Stimulated activated CD4-positive, alpha-beta T cell treated with anti-CD3 and anti-CD28 coated beads, Interleukin-15, amount 100 ng/mL, for 1 hour (primary cell): ENCODE results near the gene SLC25A38.
"Not testable (repeated sequence)": the region's sequence is repeated elsewhere in the genome, so short reads cannot be mapped to it uniquely, and the experiment has no call there.

Experiments
- DNase-seq, 2 donors: peaks; one replicate each; pipeline ENCODE4 v3.0.0-alpha.2; 2020; ENCODE audit warnings: low read depth in 1 of 2, low spot score in 1 of 2

SLC25A38 gene, protein sequence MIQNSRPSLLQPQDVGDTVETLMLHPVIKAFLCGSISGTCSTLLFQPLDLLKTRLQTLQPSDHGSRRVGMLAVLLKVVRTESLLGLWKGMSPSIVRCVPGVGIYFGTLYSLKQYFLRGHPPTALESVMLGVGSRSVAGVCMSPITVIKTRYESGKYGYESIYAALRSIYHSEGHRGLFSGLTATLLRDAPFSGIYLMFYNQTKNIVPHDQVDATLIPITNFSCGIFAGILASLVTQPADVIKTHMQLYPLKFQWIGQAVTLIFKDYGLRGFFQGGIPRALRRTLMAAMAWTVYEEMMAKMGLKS

DNA sequence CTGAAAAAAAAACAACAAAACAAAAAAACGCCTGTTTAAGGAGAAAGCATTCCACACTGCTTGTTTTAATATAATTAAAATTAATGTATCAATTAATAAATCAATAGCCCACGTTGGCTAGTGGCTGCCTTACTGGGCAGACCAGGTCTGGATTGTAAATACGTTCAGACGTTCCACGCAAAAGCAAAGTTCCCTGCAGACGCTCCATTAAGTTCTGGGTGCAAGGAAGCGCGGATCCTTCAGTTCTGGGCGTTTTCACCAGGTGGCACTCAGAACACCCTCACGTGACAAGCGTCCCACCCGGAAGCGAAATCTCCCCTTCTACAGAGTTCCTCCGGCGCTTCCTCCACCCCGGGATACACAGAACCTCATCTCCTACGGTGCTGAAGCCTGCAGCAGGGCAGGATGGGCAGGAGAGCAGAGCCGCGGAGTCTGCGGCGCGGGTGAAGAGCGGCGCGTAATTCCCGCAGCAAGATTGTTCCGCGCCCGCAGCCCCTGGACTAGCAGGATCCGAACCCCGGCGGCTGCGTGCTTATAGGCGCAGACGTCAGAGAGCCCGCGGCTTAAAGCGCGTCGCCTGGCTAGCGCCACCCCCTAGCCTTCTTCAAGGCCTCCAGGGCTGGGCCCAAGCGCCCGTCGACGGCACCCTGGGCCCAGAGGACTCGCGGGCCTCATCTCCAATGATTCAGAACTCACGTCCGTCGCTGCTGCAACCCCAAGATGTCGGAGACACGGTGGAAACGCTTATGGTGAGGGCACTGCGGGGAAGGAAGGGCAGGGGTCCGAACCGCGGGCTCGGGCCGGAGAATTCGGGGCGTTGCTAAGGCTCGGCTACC lies at the start of gene SLC25A38:
Gene SLC25A38, plus strand, starts transcription at position 326 of the 836 bp plus-strand sequence. Its CDS starts 355 bp downstream, at position 681.
- peak; percentile 48 to 59 for DNase-seq

DNA sequence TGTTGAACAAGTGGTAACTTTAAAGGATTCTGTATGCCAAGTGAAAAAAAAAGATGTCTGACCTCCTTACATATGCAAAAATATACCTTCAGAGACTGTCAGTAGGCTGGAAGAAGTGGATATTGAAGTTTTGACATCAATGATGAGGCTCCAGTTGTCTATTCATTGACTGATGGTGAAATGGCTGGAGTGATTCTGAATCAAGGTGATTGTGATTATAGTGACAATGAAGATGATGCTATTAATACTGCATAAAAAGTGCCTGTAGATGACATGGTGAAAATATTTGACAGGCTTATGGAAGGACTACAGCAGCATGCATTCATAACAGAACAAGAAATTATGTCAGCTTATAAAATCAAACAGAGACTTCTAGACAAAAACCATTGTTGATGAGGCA lies 49.6 kb upstream of the SLC25A38 start:
- no peak for DNase-seq

DNA sequence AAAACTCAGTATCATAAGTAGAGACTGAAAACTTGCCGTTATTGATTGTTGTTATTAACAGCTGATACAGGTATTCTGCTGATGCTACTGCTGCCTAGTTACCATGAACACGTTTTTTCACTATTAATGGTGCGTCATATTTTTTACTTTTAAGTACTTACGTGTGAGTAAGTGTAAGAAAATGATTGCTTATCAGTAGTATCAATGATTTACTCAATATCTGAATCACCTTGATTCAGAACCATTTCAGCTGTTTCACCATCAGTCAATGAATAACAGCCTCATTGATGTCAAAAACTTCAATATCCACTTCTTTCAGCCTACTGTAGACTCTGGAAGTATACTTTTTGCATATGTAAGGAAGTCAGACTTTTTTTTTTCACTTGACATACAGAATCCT lies 49.0 kb upstream of the SLC25A38 start:
- DNase-seq = no peak

DNA sequence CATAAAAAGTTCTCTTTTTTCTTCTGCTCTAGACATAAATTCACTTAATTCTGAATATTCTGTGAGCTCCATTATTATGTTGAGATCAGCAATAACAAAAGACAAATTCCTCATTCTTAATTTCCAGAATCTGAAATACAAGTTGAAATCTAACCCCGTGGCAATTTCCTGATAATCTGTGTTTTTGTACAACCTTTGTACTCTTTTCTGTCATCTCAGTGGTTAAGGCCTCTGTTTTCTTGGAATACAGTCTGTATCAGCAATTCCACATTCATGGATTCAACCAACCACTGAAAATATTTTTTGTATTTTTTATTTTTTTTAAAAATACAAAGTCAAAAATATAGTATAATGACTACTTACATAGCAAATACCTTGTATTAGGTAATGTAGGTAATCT lies 45.0 kb upstream of the SLC25A38 start:
- DNase-seq = no peak

DNA sequence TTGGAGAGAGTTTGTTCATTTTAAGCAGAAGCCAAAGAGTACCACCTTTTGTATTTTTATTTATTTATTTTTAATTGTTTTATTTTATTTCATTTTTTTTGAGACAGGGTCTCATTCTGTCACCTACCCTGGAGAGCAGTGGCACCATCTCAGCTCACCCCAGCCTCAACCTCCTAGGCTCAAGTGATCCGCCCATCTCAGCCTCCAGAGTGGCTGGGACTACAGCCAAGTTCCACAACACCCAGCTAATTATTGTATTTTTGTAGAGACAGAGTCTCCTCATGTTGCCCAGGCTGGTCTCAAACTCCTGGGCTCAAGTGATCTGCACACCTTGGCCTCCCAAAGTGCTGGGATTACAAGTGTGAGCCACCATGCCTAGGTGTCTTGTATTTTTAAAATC lies 44.1 kb upstream of the SLC25A38 start:
- no peak for DNase-seq

DNA sequence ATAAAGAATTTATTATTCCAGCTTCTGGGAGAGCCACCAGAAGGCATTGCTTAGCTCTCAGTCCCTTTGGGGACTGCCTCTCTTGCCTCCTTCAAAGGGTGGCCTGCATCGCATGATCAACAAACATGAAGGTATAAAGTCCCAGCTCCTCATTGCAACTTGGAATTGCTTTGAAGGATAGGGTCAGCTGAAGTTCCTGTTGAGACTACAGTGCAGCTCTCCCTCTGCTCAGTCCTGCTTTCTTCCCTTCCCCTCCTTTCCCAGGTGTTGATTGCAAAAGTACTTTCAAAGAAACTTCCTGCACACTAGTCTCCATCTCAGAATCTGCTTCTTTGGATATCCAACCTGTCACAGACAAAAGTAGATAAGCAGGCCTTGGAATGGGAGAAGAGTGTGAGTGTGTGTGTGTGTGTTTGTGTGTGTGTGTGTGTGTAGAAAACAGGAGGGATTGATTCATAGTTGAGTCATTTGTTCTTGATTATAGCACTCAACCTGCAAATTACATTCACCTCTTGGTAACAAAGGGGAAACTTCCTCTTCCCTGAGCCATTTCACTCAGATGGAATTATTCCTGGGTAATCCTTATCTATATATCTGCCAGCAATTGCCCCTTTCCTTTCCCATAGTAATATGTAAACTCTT lies 40.0 kb upstream of the SLC25A38 start:
- no peak for DNase-seq

DNA sequence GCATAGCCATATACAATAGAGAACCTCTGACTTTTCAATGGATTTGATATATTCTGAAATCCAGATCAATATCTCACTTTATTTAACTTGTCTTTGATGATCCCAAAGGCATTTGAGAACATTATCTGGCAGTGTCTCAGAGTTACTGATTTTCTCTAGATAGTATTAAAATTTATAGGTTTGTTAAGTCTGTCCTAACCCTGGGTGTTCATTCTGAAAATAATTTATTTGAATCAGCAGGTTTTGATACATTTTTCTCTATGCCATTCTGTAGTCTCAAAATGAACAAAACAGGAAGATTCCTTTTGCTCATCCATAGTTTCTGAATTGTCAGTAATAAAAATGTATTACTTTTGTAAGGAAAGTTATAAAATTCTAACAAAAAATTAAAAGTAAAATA lies 39.4 kb upstream of the SLC25A38 start:
- no peak for DNase-seq

DNA sequence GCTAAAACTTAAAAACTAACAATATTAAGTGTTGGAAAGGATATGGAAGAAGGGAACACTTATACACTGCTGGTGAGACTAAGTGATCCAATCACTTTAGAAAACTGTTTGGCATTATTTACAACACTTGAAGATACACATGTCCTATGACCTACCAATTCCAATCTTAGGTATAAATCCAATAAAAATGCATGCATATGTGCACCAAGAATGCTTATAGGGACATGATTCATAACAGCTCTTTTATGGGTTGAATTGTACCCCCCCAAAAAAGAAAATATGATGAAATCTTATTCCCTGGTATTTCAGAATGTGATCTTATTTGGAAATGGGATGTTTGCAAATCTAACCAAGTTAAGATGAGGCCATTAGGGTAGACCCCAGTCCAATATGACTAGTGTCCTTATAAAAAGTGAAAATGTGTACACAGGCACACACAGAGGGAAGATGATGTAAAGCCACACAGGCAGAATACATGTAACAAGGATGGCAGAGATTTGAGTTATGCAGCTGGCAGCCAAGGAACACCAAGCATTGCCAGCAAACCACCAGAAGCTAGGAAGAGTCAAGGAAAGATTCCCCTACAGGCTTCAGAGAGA lies 38.3 kb upstream of the SLC25A38 start:
- DNase-seq = no peak

DNA sequence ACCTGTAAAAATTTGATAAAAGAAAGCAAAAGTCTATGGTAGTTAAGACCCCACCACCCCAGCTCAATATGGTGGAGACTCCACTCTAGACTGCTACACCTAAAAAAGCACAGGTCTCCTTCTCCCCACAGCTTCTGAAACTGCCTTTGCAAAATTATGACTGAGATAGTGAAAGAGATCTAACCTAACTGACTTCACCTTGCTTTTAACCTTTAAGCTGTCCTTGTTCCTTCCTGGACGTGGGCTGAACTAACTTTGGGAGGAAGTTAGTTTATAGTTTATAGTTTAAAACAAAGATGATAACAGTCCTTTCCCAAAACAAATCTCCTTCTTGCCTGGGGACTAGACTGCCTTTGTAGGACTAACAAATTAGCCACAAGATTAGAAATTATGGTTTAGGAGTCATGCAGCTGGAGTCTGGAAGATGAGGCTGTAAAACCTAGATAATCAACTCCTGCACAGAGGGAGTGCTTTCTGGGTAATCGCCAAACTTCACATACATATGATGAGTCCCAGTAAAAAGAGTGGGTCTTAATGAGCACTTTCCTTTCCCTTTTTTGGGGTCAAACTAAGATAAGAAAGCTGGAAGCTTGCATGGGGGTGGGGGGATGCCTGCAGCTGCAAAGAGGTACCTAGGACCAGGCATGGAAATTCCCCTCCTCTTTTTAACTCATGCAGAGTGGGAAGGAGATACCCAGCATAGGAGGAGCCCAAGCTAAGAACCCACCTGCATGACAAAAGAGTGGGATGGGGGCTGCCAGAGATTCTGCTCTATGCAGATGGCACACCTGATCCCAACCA lies 36.2 kb upstream of the SLC25A38 start:
- no peak for DNase-seq

DNA sequence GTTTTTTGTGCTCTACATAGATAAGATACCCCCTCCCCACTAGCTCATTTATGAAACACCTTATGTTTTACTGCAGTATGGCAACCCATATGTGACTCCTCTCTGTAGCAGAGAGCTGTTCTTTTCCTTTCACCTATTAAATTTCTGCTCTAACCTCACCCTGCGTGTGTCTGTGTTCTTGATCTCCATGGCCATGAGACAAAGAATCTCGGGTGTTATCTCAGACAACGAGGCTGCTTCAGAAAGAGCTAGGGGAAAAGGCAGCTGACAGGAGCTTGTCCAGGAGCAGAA lies 35.6 kb upstream of the SLC25A38 start:
- DNase-seq = no peak

DNA sequence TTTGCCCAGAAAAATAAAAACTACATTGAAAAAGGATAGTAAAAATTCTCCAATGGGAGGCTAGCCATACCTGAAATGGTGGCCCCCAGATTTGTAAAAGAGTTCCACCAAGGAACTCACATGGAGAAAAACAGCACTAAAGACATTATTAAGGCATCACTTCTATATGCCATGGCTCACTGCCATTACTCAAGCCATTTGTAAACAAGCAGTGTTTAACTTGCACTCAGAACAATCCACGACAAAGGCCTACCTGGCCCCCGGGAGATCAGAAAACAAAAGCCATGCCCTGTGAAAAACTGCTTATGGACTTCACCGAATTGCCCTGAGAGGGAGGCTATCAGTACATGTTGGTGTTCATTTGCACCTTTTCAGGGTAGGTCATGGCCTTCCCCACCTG lies 34.1 kb upstream of the SLC25A38 start:
- DNase-seq = no peak

DNA sequence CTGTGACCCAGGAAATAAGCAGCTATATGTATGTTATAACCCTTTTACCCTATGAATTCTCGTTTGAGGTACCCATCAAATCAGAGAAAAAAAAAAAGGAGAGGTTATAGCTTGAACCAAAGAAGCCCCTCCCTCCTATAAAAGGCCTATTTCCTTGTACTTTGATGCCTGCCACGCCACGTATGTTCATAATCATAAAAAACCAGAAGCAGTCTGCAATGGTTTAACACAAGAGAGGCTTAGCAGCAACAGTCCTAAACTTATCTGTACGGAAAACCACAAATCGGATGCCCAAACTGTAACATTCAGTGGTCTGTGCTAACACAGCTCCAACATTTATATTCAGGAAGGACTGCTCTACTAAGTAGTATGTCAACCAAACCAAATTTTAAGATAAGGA lies 32.5 kb upstream of the SLC25A38 start:
- no peak for DNase-seq

DNA sequence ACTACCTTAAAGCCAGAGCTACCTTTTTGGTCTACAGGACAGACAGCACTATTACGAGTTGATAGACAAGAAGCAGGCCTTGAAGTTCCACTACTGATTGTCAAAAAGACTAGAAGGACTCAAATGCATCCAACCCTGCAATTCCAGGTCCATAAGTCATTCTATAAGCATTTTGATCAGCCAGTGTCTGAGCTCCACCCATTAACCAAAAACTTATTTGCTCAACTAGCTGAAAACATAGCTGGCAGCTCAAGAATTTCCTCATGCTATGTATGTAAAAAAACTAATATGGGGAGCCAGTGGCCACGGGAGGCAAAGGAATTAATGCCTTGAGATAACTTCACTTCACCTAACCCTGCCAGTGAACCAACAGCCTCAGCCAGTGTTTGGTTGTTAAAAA lies 32.0 kb upstream of the SLC25A38 start:
- not testable (repeated sequence) for DNase-seq

DNA sequence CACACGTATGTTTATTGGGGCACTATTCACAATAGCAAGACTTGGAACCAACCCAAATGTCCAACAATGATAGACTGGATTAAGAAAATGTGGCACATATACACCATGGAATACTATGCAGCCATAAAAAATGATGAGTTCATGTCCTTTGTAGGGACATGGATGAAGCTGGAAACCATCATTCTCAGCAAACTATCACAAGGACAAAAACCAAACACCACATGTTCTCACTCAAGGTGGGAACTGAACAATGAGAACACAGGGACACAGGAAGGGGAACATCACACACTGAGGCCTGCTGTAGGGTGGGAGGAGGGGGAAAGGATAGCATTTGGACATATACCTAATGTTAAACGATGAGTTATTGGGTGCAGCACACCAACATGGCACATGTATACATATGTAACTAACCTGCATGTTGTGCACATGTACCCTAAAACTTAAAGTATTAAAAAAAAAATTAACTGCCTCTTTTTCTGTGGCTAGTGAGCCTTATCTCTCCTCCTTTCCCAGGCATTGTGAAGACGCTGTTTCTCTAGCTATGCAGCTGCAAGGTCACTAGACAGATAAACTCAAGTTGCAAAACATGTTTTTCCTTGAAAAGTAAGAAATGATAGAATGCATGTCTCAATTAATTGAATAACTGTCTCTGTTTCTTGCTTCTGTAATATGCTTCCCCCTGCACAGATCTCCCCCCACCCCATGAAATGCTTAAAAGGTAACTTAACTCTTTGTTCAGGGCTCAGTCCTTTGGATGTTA lies 29.8 kb upstream of the SLC25A38 start:
- DNase-seq = not testable (repeated sequence)

DNA sequence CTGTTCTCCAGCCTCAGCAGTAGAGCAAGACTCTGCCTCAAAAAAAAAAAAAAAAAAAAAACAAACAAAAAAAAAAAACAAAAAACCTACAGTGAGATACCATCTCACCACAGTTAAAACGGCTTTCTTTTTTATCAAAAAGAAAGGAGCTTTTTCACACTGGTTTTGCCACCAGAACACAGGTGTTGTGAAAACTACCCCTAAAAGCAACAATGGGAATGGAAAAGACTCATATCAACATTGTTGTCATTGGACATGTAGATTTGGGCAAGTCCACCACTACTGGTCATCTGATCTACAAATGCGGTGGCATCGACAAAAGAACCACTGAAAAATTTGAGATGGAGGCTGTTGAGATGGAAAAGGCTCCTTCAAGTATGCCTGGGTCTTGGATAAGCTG lies 24.8 kb upstream of the SLC25A38 start:
- DNase-seq = no peak

DNA sequence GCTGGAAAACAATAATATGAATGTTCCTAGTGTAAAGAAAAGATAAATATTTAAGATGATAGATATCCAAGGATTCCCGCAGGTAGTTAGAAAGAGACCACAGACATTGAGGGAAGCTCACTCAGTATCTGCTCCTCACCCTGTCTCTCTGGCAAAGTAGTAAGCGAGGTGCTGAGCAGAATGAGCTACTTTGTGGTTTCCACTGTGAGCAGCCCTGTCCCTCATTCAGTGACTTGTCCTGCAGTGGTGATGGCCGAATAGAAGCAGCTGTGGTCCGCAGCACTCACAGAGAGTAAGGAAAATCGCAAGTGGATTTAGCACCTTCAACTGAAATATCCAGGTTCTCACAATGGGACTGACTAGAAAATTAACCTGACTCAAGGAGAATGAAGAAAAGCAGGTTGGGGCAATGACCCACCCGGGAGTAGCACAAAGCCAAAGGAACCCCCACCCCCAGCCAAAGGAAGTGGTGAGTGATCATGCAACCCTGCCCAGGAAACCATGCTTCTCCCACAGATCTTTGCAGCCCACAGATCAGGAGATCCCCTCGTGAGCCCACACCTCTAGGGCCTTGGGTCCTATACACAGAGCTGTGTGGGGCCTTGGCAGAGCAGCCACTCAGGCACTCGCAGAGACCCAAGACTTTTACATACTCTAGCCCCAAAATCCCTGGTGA lies 21.8 kb upstream of the SLC25A38 start:
- peak in 1 of 2 donors; percentile 5 for DNase-seq

DNA sequence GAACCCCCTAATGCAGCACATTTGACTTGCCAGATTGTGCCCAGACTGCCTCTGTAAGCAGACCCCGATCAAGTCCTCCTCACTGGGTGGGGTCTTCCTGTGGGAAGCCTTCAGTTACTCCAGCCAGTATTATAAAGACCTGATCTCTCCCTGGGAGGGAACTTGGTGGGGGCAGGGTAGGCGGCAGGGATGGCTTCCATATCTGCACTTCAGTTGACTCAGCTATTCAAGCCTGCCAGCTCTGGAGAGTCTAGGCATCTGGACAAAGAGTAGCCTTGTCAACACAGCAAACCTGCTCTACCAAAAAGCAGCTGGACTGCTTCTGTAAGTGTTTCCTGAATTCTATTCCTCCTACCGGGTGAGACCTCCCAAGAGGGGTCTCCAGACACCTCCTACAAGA lies 21.0 kb upstream of the SLC25A38 start:
- no peak for DNase-seq

DNA sequence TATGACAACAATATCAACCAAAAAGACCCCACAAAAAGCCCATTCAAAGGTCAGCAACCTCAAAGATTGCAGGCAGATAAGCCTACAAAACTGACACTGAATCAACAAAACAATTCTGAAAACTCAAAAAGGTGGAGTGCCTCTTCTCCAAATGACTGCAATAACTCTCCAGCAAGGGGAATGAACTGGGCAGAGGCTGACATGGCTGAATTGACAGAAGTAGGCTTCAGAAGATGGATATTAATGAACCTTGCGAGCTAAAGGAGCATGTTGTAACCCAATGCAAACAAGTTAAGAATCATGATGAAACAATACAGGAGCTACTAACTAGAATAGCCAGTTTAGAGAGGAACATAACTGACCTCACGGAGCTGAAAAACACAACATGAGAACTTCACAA lies 20.4 kb upstream of the SLC25A38 start:
- DNase-seq = no peak

DNA sequence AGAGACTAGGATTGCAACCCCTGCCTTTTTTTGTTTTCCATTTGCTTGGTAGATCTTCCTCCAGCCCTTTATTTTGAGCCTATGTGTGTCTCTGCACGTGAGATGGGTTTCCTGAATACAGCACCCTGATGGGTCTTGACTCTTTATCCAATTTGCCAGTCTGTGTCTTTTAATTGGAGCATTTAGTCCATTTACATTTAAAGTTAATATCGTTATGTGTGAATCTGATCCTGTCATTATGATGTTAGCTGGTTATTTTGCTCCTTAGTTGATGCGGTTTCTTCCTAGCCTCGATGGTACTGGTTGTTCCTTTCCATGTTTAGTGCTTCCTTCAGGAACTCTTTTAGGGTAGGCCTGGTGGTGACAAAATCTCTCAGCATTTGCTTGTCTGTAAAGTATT lies 12.7 kb upstream of the SLC25A38 start:
- not testable (repeated sequence) for DNase-seq

DNA sequence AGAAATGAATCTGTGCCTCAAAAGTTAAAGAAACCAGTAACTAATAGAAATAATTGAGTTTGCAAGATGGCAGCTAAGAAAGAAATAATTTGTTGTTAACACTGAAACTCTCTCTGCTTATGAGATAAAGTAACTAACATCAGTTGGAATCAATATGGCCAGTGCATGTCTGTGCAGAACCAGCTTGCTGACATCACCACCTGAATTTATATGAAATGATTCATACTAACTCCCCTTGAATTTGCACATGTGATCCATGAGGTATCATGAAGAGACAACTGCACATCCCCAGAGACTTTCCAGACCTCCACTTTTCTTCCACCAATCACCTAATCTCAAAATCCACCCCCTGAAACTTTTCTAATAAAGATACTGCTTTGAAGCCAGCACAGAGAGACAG lies 10.3 kb upstream of the SLC25A38 start:
- DNase-seq = no peak
